ENCODE results near the gene NEFH.
"Not testable (repeated sequence)": the region's sequence is repeated elsewhere in the genome, so short reads cannot be mapped to it uniquely, and the experiment has no call there.

Gene NEFH

GRCh38 chr22:29482726-29483125, 2.7 kb downstream of the NEFH start:
- H3K9me3 ChIP-seq = peaks cover 12% of the 10 kb centered on the region
- DNase-seq = no peak
- peaks cover 22% of the 10 kb centered on the region for H3K27me3 ChIP-seq
- H3K36me3 ChIP-seq = no peaks in the 10 kb centered on the region
- H3K4me3 ChIP-seq (ENCODE audit: low read depth, low read length) = no peak overlapping the region
- no peak for TF ChIP-seq CTCF (IDR thresholded peaks at IDR 0.05; ENCODE audit: low read depth, low read length)
- H3K4me1 ChIP-seq = peaks cover 11% of the 10 kb centered on the region

GRCh38 chr22:29483254-29483653, 3.2 kb downstream of the NEFH start:
- Histone ChIP-seq H3K9me3 (peaks cover 12% of the 10 kb centered on the region), H3K27me3 (peaks cover 22% of the 10 kb centered on the region), H3K36me3 (no peaks in the 10 kb centered on the region), H3K4me3 (ENCODE audit: low read depth, low read length) (no peak overlapping the region), H3K4me1 (peaks cover 6% of the 10 kb centered on the region; the same call in 1 of the 2 replicates)
- TF ChIP-seq CTCF (IDR thresholded peaks at IDR 0.05; ENCODE audit: low read depth, low read length) = no peak
- no peak for DNase-seq

GRCh38 chr22:29484642-29485041, 4.6 kb downstream of the NEFH start:
- DNase-seq = no peak
- no peak for TF ChIP-seq CTCF (IDR thresholded peaks at IDR 0.05; ENCODE audit: low read depth, low read length)
- H3K9me3 ChIP-seq = peaks cover 12% of the 10 kb centered on the region
- H3K36me3 ChIP-seq = no peaks in the 10 kb centered on the region
- peaks cover 6% of the 10 kb centered on the region; the same call in 1 of the 2 replicates for H3K4me1 ChIP-seq
- no peak overlapping the region for H3K4me3 ChIP-seq (ENCODE audit: low read depth, low read length)
- peaks cover 18% of the 10 kb centered on the region for H3K27me3 ChIP-seq

GRCh38 chr22:29485448-29485847, 5.4 kb downstream of the NEFH start:
- DNase-seq = no peak
- peaks cover 8% of the 10 kb centered on the region for H3K9me3 ChIP-seq
- no peak for TF ChIP-seq CTCF (IDR thresholded peaks at IDR 0.05; ENCODE audit: low read depth, low read length)
- H3K27me3 ChIP-seq = peaks cover 10% of the 10 kb centered on the region
- H3K4me3 ChIP-seq (ENCODE audit: low read depth, low read length) = no peak overlapping the region
- no peaks in the 10 kb centered on the region for H3K36me3 ChIP-seq
- peaks cover 6% of the 10 kb centered on the region; the same call in 1 of the 2 replicates for H3K4me1 ChIP-seq

GRCh38 chr22:29487426-29487986, 7.5 kb downstream of the NEFH start:
- Histone ChIP-seq H3K4me1 (no peaks in the 10 kb centered on the region), H3K27me3 (no peaks in the 10 kb centered on the region), H3K4me3 (ENCODE audit: low read depth, low read length) (no peak overlapping the region), H3K9me3 (no peaks in the 10 kb centered on the region), H3K36me3 (no peaks in the 10 kb centered on the region)
- TF ChIP-seq CTCF (IDR thresholded peaks at IDR 0.05; ENCODE audit: low read depth, low read length) = no peak
- no peak for DNase-seq

GRCh38 chr22:29489127-29489780, 9.2 kb downstream of the NEFH start:
- not testable (repeated sequence) for H3K27me3 ChIP-seq; DNase-seq; H3K36me3 ChIP-seq; H3K9me3 ChIP-seq; H3K4me1 ChIP-seq; H3K4me3 ChIP-seq (ENCODE audit: low read depth, low read length)
